ENCODE results near the gene LINC01488. TPM values are rescaled to one million over a fixed set of nuclear protein-coding genes. Genes with fewer than 3 reads are reported as not detected.

LINC01488 gene
- polyA plus RNA-seq, 1 of the 3 experiments (the other 2 are of a cell fraction): not detected

- Histone ChIP-seq H3K79me2 (ENCODE audit: insufficient read depth) (no peaks in the 10 kb centered on the region), H3K9me2 (no peaks in the 10 kb centered on the region), H3K9me3 (no peaks in the 10 kb centered on the region), H4K20me1 (ENCODE audit: insufficient read depth) (no peaks in the 10 kb centered on the region), H3K27ac (ENCODE audit: low read depth in 2 of 2, low read length in 1 of 2) (no peak overlapping the region), H3K4me1 (ENCODE audit: control insufficient read depth in 1 of 2, insufficient read depth in 2 of 2, low read depth in 1 of 2, low read length in 1 of 2) (no peaks in the 10 kb centered on the region; a peak in 1 of 4 replicates), H2AFZ (ENCODE audit: low read depth) (no peak overlapping the region), H3K36me3 (replicated peaks in 1 of 2; ENCODE audit: control insufficient read depth in 1 of 2, insufficient read depth in 2 of 2, low read length in 1 of 2) (no peaks in the 10 kb centered on the region), H3K9ac (no peak overlapping the region), H3K27me3 (ENCODE audit: insufficient read depth) (no peaks in the 10 kb centered on the region), H3F3A (replicated peaks; ENCODE audit: insufficient read depth) (no peaks in the 10 kb centered on the region), H3K4me3 (ENCODE audit: low read depth in 2 of 2, low read length in 1 of 2) (no peak overlapping the region), H3K4me2 (no peak overlapping the region)
- 100% methylated on average over 1 of the region's 10 CpGs for WGBS (ENCODE audit: low lambda C conversion rate)
- DNase-seq: no peak
- ChIA-PET POLR2A (no interaction called here), CTCF (interaction anchor here (1.0 kb wide), 1 partner anchor 156 kb away, joined by 3 read pairs; no protein-coding TSS in a partner anchor)
- TF ChIP-seq REST (IDR thresholded peaks at IDR 0.05; ENCODE audit: low read depth, low read length): 0 out of 2 replicates have a peak, but pooled peaks have one; percentile 34
- no peak for TF ChIP-seq TCF12 (IDR thresholded peaks at IDR 0.05)
These were observed 5.9 kb downstream of the LINC01488 start for GRCh38 chr11:69487391-69487790.

GRCh38 chr11:69487849-69488542, 6.5 kb downstream of the LINC01488 start:
- no peak for TF ChIP-seq NRF1 (IDR thresholded peaks at IDR 0.05; ENCODE audit: low read depth, low read length)
- TF ChIP-seq TCF12 (IDR thresholded peaks at IDR 0.05): no peak
- no peak for TF ChIP-seq NFIC (IDR thresholded peaks at IDR 0.05; ENCODE audit: borderline replicate concordance)
- no peak for TF ChIP-seq MEF2A (IDR thresholded peaks at IDR 0.05; ENCODE audit: borderline replicate concordance, low read depth)
- TF ChIP-seq RFX5 (IDR thresholded peaks at IDR 0.05; ENCODE audit: low read length): no peak
- TF ChIP-seq CHD2 (IDR thresholded peaks at IDR 0.05; ENCODE audit: low read length, partially characterized antibody): no peak
- TF ChIP-seq SIN3A (IDR thresholded peaks at IDR 0.05; ENCODE audit: borderline replicate concordance, low read depth, low read length): no peak
- no peak for TF ChIP-seq ZBTB33 (IDR thresholded peaks at IDR 0.05; ENCODE audit: borderline replicate concordance, low read depth)
- TF ChIP-seq FOXM1 (IDR thresholded peaks at IDR 0.05; ENCODE audit: low read depth): no peak
- TF ChIP-seq FOXJ3 (CRISPR knock-in tag; IDR thresholded peaks at IDR 0.05): no peak
- no peak for TF ChIP-seq EZH2phosphoT487 (IDR thresholded peaks at IDR 0.05; ENCODE audit: borderline replicate concordance, low read depth)
- TF ChIP-seq TAF1 (IDR thresholded peaks at IDR 0.05; ENCODE audit: borderline replicate concordance, low read depth, low read length): no peak
- no peak for TF ChIP-seq RCOR1 (IDR thresholded peaks at IDR 0.05; ENCODE audit: low read length)
- no peak for TF ChIP-seq TEAD4 (IDR thresholded peaks at IDR 0.05; ENCODE audit: borderline replicate concordance, insufficient read depth)
- TF ChIP-seq SMC3 (IDR thresholded peaks at IDR 0.05; ENCODE audit: low read depth, low read length): no peak
- TF ChIP-seq FOSL2 (IDR thresholded peaks at IDR 0.05; ENCODE audit: borderline replicate concordance, low read depth): no peak
- TF ChIP-seq PBX3 (IDR thresholded peaks at IDR 0.05): no peak
- no peak for TF ChIP-seq MXI1 (IDR thresholded peaks at IDR 0.05; ENCODE audit: low read depth, low read length)
- TF ChIP-seq RXRA (IDR thresholded peaks at IDR 0.05; ENCODE audit: borderline replicate concordance, low read depth): no peak
- no peak for TF ChIP-seq YY1 (IDR thresholded peaks at IDR 0.05; ENCODE audit: low read depth)
- Histone ChIP-seq H3K4me3 (ENCODE audit: low read depth in 2 of 2, low read length in 1 of 2) (no peak overlapping the region), H2AFZ (ENCODE audit: low read depth) (no peak overlapping the region), H3K4me2 (no peak overlapping the region), H3K9me3 (no peaks in the 10 kb centered on the region), H3K36me3 (replicated peaks in 1 of 2; ENCODE audit: control insufficient read depth in 1 of 2, insufficient read depth in 2 of 2, low read length in 1 of 2) (no peaks in the 10 kb centered on the region), H4K20me1 (ENCODE audit: insufficient read depth) (no peaks in the 10 kb centered on the region), H3F3A (replicated peaks; ENCODE audit: insufficient read depth) (no peaks in the 10 kb centered on the region), H3K4me1 (ENCODE audit: control insufficient read depth in 1 of 2, insufficient read depth in 2 of 2, low read depth in 1 of 2, low read length in 1 of 2) (no peaks in the 10 kb centered on the region; a peak in 1 of 4 replicates), H3K27ac (ENCODE audit: low read depth in 2 of 2, low read length in 1 of 2) (no peak overlapping the region), H3K79me2 (ENCODE audit: insufficient read depth) (no peaks in the 10 kb centered on the region), H3K27me3 (ENCODE audit: insufficient read depth) (no peaks in the 10 kb centered on the region), H3K9me2 (no peaks in the 10 kb centered on the region), H3K9ac (no peak overlapping the region)
- ChIA-PET POLR2A (no interaction called here), CTCF (no interaction called here)
- 93% methylated on average over 5 of the region's 17 CpGs for WGBS (ENCODE audit: low lambda C conversion rate)
- DNase-seq: no peak
